Measurements from ENCODE around the gene AAMP. TPM values are rescaled to one million over a fixed set of nuclear protein-coding genes. Genes with fewer than 3 reads are reported as not detected.
A peak's percentile ranks its signal among the peaks of the same experiment; 100 is the strongest.

Gene AAMP
- total RNA-seq, 4 donors from 2014 or later: 104 to 169 (median 144) TPM

- Histone ChIP-seq H3K9me3 (no peaks in the 10 kb centered on the region), H3K36me3 (peaks cover 0 to 17% (median 9%) of the 10 kb centered on the region in 4 donors), H3K4me1 (peaks cover 88 to 100% (median 98%) of the 10 kb centered on the region in 4 donors), H3K27ac (replicated peaks in 1 of 4) (peak overlapping the region; percentile 93 to 100 (median 96)), H3K27me3 (no peaks in the 10 kb centered on the region), H3K4me3 (peak overlapping the region; percentile 50 to 63 (median 54))
- intact Hi-C loops (cut with DNase I): loop anchor here (10.0 kb wide), 1 partner anchor 278 kb away; the partner anchor contains the start of genes CNOT9 and USP37
- DNase-seq (ENCODE audit: extremely low spot score): peak; percentile 99
- WGBS: 4% methylated on average over 9 of the region's 11 CpGs
- TF ChIP-seq POLR2A (IDR thresholded peaks at IDR 0.05; ENCODE audit: low read depth): peak; percentile 36
- TF ChIP-seq EP300 (IDR thresholded peaks at IDR 0.05): no peak
- peak in 1 of 3 experiments; percentile 13 for TF ChIP-seq CTCF (IDR thresholded peaks at IDR 0.05)
- TF ChIP-seq POLR2AphosphoS5 (IDR thresholded peaks at IDR 0.05): peak; percentile 80 to 89
Observed at GRCh38 chr2:218286570-218287459, 16.9 kb upstream of the AAMP start.

- H3K9me3 ChIP-seq: no peaks in the 10 kb centered on the region
- no peaks in the 10 kb centered on the region for H3K27me3 ChIP-seq
- DNase-seq (ENCODE audit: extremely low spot score): no peak
- peak overlapping the region; percentile 50 to 63 (median 54) for H3K4me3 ChIP-seq
- 16% methylated on average over 5 of the region's 6 CpGs for WGBS
- intact Hi-C loops (cut with DNase I): loop anchor here (10.0 kb wide), 1 partner anchor 279 kb away; the partner anchor contains the start of genes CNOT9 and USP37
- H3K27ac ChIP-seq (replicated peaks in 1 of 4): peak overlapping the region; percentile 93 to 100 (median 96)
- H3K36me3 ChIP-seq: peaks cover 8 to 29% (median 21%) of the 10 kb centered on the region in 4 donors
- no peak for TF ChIP-seq POLR2A (IDR thresholded peaks at IDR 0.05; ENCODE audit: low read depth)
- no peak for TF ChIP-seq EP300 (IDR thresholded peaks at IDR 0.05)
- no peak for TF ChIP-seq CTCF (IDR thresholded peaks at IDR 0.05)
- peak in 1 of 2 donors; percentile 37 for TF ChIP-seq POLR2AphosphoS5 (IDR thresholded peaks at IDR 0.05)
- peaks cover 87 to 97% (median 96%) of the 10 kb centered on the region in 4 donors for H3K4me1 ChIP-seq
Observed at GRCh38 chr2:218285604-218286003, 15.7 kb upstream of the AAMP start.

GRCh38 chr2:218284106-218284811 lies 14.3 kb upstream of the AAMP start:
- TF ChIP-seq POLR2AphosphoS5 (IDR thresholded peaks at IDR 0.05) (peak; percentile 34 to 49), POLR2A (IDR thresholded peaks at IDR 0.05; ENCODE audit: low read depth) (no peak), CTCF (IDR thresholded peaks at IDR 0.05) (no peak)
- intact Hi-C loops (cut with DNase I): loop anchor here (10.0 kb wide), 1 partner anchor 281 kb away; the partner anchor contains the start of genes CNOT9 and USP37
- no peaks in the 10 kb centered on the region for H3K27me3 ChIP-seq
- H3K27ac ChIP-seq (replicated peaks in 1 of 4): peak overlapping the region; percentile 93 to 100 (median 96)
- peaks cover 20 to 43% (median 35%) of the 10 kb centered on the region in 4 donors for H3K36me3 ChIP-seq
- no peaks in the 10 kb centered on the region for H3K9me3 ChIP-seq
- DNase-seq (ENCODE audit: extremely low spot score): no peak
- peaks cover 73 to 90% (median 84%) of the 10 kb centered on the region in 4 donors for H3K4me1 ChIP-seq
- H3K4me3 ChIP-seq: peak overlapping the region in 3 of 4 donors; percentile 10 to 43 (median 28)
- 48% methylated on average over 14 of the region's 16 CpGs for WGBS

GRCh38 chr2:218282173-218282991 lies 12.4 kb upstream of the AAMP start:
- H3K4me3 ChIP-seq: peak overlapping the region in 2 of 4 donors; percentile 16 to 27
- H3K36me3 ChIP-seq: peaks cover 38 to 61% (median 54%) of the 10 kb centered on the region in 4 donors
- 60% methylated on average over 17 of the region's 17 CpGs for WGBS
- peaks cover 56 to 72% (median 66%) of the 10 kb centered on the region in 4 donors for H3K4me1 ChIP-seq
- no peak for DNase-seq (ENCODE audit: extremely low spot score)
- TF ChIP-seq CTCF (IDR thresholded peaks at IDR 0.05): no peak
- peak; percentile 10 to 41 for TF ChIP-seq POLR2AphosphoS5 (IDR thresholded peaks at IDR 0.05)
- peak overlapping the region; percentile 93 to 100 (median 96) for H3K27ac ChIP-seq (replicated peaks in 1 of 4)
- H3K27me3 ChIP-seq: no peaks in the 10 kb centered on the region
- no peaks in the 10 kb centered on the region for H3K9me3 ChIP-seq
- intact Hi-C loops (cut with DNase I): loop anchor here (10.0 kb wide), 1 partner anchor 282 kb away; the partner anchor contains the start of genes CNOT9 and USP37

All from esophagus muscularis mucosa (tissue), 4 donors.